GM18907 (cell line): Measurements from ENCODE around the gene DOCK2.
"Not testable (repeated sequence)": the region's sequence is repeated elsewhere in the genome, so short reads cannot be mapped to it uniquely, and the experiment has no call there.

Experiments
- ATAC-seq: cut with Tn5 transposase; IDR thresholded peaks from one replicate; pipeline ENCODE4 v1.9.1; 2021; ENCODE audit warnings: mild to moderate bottlenecking, moderate library complexity; ENCODE audit not compliant: unreplicated experiment

DOCK2 gene

DNA sequence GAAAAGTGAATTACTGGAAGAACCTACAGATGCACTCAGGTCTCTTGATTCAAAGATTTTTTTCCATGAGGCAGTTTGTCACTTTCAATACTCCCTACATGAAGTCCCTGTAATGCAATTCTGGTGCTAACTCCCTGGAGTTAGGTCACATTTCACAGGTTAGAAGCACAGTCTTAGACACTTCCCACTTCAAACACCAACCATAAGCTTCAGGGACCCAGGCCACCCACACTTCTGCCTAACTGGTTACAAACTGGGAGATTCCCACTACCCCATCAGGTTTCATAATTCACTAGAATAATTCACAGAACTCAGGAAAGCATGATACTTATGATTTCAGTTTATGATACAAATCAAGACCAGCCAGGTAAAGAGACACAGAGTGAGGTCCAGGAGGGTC, 439.7 kb downstream of the DOCK2 start:
- ATAC-seq: no peak

DNA sequence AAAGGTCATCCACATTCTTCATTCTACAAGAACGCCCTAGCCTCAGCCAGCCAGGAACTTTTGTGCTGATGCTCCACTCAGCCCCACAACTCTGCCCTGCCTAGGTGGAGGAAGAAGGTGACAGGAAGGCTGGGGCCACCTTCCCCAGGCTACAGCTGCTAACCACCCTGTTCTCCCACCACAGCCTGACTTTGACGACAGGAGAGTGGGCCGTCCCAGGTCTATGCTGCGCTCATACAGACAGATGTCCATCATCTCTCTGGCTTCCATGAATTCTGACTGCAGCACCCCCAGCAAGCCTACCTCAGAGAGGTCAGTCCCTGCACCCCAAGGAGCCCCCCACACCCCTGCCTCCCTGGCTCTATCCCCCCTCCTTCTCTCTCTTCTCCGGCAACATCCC, 440.5 kb downstream of the DOCK2 start:
- ATAC-seq: no peak

DNA sequence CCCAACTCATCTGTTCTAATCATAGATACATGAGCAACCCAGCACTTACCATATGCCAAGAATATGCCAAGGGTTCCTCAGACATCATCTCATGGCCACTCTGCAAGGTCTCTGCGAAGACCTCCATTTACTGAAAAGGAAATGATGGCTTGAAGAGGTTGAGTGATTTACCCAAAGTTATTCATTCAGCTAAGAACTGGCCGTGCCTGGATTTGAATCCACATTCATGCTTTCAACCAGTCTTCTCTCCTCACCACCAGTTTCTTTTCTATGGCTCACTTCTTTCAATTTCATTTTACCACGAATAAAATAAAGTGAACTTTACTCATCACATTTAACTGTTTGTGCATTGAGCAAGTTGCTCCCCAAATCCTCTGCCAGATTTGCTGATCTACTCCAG, 441.4 kb downstream of the DOCK2 start:
- no peak for ATAC-seq

DNA sequence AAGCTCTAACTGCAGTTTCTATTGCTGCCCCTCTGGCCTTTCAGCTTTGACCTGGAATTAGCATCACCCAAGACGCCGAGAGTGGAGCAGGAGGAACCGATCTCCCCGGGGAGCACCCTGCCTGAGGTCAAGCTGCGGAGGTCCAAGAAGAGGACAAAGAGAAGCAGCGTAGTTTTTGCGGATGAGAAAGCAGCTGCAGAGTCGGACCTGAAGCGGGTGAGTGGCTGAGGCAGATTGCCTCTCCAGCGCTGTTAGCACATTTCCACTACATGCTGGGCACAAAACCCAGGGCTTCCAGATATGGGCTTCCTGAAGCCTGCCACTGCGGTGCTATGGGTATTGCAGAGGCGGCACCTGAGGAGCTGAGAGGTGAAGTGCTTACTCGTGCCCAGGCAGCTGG, 441.9 kb downstream of the DOCK2 start:
- ATAC-seq: no peak

DNA sequence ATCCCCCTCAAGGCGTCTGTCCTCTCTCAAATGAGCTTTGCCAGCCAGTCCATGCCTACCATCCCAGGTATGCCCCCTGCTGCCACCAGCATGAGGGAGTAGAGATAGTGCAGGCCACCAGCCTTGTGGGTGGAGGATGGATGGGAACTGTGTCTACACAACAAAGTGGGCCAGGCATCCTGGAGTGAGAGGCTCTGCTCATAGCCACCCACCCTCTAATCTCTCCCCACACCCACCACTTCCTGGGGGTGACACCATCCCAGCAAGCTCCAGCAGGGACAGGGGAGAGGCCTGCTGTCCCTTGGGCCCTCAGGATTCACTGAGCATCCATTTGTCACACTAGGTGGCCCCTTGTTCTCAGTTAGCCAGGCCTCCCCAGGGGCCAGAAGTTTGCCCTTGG, 443.1 kb downstream of the DOCK2 start:
- no peak for ATAC-seq

DNA sequence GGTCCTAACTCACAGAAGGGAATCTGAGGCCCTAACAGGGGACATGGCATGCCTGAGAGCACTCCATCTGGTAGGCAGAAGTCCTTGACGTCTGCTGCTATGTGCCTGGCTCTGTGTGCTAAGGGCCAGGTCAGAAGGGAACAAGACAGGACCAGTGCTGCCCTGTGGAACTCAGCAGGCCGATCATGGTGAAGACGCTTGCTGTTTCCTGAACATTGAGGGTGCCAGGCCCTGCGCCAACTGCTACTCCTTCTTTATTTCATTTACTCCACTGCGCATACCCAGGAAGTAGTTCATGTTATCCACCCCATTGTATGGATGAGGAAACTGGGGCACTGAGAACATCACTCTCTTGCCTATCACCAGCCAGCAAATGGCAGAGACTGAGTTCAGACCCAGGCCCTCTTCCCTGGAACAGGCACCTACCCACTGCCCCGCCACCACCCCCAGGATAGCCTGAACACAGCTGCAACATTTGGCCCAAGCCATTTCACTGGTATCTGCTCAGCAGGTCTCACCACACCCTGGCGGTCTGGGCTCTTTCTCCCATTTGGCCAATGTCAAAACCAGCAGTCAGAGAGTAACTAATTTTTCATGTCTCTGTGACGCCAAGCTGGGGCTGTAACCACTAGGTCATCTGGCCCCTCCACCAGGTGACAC, 443.8 kb downstream of the DOCK2 start:
- ATAC-seq: no peak

DNA sequence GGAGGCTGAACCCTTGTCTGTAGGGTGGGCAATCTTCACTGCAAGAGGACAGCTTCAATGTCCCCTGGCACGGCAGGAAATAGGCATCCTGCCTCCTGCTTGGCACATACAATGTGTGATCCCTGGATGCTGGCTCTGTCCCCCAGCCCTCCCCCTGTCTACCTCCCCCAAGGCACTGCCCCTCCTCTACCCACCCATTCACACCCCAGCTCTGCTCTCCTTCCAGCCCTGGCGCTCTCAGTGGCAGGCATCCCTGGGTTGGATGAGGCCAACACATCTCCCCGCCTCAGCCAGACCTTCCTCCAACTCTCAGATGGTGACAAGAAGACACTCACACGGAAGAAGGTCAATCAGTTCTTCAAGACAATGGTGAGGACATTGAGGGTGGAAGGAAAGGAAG, 444.5 kb downstream of the DOCK2 start:
- ATAC-seq: no peak

DNA sequence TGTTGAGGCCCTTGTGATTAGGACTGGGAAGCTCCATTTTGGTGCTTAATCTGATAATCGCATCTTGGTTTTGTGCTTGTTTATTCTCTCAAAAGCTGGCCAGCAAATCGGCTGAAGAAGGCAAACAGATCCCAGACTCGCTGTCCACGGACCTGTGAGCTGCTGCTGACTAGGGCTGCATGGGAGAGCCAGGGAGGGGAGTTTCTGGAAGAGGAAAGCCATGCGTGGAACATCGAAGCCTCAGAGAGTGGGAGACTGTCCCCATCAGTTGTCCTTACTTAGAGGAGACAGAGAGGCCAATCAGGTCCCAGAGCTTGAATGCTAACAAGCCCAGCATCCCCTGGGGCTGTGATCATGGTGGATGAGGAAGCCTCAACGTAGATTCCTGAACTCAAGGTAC, 445.6 kb downstream of the DOCK2 start:
- ATAC-seq: no peak

DNA sequence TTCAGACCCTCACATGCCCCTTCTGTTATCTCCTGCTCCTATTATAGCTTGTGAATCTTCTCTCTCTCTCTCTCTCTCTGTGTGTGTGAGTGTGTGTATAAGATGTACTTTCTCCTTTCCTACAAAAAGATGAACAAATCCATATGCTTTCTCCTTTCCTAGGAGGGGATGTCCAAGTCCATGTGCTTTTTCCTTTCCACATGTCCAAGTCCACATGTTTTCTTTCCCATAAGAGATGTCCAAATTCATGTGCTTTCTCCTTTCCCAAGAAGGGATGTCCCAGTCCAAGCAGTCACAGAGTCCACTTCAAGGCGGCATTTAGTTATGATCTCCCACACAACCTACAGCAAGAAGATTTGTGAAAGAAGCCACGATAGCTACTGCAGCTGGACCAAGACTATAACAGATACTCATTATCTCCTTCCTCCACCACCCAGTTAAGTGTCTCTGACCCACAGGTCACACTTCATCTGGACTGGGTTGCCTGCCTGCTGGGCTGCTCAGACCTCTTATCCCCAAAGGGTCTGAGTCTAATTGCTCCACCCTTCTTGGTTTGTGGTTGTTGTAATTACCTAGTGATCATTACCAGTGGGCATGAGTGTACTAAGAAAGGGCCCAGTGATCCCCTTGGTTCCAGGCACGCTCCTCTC, 450.2 kb downstream of the DOCK2 start:
- ATAC-seq: no peak

DNA sequence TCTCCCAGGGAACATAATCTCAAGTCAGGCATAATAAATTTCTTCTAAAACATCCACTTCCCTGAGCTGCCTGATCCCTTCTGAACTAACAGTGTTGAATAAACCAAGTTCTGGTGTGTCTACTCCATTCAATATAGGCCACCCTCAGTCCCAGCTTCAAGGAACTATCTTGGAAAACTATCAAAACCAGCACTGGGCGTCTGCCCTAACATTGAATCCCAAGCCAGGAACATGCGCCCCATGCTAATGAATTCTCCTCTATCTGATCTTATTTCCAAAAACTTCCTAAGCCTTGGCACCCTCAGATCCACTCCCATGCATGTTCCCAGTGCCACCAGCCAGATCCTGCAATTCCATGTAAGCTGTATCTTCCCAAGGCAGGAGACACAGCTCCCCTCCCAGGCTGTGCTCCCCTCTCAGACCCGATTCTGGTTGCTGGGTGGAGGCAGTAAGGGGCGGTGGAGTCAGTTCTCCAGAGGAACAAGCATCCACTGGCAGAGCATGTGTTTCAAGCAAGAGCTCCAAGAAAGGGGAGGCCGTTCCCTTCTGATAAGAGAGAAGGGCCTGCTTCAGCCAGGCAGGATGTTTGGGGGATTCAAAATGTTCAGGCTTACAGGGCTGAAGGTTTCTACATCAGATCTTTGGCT, 455.5 kb downstream of the DOCK2 start:
- ATAC-seq: no peak

DNA sequence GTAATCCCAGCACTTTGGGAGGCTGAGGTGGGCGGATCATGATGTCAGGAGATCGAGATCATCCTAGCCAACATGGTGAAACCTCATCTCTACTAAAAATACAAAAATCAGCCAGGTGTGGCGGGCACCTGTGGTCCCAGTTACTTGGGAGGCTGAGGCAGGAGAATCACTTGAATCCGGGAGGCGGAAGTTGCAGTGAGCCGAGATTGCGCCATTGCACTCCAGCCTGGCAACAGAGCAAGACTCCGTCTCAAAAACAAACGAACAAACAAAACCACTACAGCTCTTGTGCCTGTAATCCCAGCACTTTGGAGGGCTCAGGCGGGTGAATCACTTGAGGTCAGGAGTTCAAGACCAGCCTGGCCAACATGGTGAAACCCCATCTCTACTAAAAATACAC, 457.3 kb downstream of the DOCK2 start:
- not testable (repeated sequence) for ATAC-seq

DNA sequence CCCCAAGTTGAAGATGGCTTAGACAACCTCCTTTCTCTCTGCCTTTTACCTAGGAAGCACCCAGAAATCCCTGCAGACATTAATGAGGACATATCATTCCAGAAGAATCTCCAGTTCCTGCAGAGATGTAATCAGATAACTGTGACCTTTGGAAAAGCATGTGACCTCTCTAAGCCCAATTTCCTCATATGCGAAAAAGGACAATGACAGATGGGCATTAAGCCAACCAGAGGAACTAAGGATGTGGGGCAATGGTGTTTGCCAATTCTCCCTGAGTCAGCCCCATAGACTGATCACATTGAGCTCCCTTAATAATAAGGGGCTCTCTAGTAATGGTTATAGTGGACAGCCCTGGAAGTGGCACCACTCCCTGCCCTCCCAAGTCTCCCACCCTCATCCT, 458.6 kb downstream of the DOCK2 start:
- ATAC-seq: no peak

DNA sequence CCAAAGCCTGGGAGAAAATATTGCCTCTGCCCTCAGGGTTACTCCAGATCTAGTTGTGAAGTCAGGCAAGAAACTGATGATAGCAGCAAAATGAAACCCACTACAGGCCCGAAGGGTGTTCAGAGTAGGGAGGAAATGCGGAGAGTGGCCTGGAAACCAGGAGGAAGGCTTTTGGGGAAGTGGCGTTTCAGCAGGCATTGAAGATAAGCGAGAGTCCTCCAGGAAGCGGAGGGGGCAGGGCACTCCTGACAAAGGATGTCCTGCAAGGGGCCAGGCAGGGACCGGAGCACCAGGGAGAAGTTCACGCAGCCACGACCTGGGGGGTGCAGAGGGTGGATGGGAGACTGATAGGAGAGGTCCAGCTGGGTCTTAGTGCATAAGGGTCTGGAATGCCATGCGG, 460.9 kb downstream of the DOCK2 start:
- ATAC-seq: no peak

DNA sequence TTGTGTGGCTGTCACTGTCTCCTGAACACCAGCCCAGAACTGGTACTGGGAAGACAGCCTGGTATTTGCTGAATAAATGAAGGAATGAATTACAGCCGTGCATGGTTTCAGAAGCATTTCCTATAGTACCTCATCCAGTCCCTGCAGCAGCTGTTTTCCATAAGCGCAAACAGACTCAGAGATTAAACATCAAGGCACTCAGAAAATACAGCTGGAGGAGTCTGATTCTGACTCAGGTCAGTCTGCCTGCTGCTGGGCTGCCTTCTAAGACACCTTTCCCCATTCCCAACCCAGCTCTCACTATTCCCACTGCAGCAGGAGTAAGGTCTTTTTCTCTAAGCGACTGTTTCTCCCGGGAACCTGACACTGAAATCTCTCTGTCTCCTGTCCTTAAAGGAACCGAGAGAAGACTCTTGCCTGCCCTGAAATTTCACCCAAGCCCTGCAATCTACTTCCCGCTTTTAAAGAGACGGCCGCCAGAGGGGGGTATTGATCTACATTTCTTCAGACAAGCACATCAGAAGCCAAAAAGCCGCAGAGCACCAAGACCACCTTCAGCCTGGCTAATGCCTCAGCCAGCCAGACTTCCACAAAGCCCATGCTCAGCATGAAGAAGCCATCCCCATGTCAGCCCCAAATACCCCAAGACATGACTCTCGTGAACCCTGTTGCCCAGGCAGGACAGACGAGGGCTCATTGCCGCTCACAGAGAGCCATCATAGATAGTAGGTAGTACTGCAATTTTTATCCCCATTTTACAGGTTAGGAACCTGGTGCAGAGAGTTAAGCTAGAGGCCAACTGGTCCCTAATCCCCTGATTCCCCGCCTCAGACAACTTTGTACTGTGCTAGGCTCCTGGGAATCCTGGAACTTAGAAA, 463.2 kb downstream of the DOCK2 start:
- ATAC-seq: peak; percentile 68

DNA sequence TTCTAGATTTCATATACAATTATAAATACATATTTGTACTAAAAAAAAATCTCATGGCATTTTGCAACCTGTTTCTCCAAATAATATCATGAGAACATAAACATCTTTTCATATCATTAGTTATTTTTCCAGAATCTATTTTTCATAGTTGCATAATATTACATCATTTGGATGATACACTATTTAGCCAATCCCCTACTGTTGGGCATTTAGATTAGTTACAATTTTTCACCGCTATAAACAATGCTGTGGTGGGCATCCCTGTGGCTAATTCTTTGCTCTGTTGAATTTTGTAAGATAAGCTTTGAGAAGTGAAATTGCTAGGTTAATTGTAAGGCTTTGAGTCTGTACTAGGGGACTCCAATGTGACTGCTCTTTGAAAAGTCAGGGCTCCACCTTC, 466.4 kb downstream of the DOCK2 start:
- no peak for ATAC-seq

DNA sequence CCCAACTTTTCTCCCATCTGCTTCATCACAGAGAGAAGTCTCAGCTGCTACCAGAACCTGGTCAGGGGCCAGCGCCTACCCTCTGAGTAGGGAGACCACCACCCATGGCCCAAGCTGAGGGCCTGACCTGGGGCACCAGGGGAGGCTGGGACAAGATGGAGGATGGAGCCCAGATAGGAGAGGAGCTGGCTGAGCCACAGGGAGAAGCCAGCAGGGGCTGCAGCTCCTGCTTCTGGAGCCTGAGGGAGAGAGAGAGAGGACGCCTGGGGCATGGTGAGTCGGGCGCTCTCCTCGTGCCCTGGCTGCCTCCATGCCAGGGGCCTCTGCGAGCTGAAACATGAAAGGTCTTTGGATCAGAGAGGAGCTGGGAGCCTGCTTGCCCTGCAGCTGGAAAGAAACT, 467.2 kb downstream of the DOCK2 start:
- ATAC-seq: no peak

DNA sequence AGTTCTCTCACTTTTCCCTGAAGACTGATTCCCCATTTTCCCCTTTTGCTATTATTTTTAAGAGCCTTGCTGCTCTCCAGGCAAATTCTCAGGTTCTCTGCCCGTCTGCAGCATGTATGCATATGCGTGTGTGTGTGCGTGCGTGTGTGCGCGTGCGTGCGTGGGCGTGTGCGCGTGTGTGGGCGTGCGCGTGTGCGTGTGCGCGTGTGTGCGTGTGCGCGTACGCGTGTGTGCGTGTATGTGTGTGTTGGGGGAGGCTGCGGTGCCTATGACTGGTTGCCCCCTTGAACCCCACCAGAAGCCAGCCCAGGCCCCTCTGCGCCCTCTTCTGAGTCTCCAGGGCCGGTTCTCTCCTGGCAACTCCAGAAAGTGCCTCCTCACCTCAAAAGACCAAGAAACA, 467.6 kb downstream of the DOCK2 start:
- ATAC-seq: no peak

DNA sequence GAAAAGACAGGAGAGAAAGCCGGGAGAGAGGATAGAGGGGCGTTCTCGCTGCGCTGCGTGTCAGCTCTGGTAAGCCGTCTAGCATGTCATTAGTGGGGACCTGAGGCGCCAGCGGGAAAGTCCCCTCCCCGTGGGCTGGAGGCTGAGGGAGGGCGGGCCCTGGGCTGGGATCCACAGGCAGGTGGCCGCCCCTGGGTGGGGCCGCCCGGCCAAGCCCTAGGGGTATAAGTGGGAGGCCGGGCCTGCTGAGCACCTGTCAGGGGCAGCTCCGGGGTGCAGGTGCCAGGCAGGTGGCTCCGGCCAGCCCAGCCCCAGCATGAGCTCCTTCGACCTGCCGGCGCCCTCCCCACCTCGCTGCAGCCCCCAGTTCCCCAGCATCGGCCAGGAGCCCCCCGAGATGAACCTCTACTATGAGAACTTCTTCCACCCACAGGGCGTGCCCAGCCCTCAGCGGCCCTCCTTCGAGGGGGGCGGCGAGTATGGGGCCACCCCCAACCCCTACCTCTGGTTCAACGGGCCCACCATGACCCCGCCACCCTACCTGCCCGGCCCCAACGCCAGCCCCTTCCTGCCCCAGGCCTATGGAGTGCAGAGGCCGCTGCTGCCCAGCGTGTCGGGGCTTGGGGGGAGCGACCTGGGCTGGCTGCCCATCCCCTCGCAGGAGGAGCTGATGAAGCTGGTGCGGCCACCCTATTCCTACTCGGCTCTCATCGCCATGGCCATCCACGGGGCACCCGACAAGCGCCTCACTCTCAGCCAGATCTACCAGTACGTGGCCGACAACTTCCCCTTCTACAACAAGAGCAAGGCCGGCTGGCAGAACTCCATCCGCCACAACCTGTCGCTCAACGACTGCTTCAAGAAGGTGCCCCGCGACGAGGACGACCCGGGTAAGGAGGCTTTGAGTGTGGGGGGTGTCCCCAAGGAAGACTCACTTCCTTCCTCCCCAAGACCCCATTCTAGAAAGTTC, 468.9 kb downstream of the DOCK2 start, which contains the start of gene FOXI1:
FOXI1 (plus strand) TSS at position 256 of the 970 bp plus-strand sequence; CDS start at position 317, 61 bp downstream.
- ATAC-seq: no peak

DNA sequence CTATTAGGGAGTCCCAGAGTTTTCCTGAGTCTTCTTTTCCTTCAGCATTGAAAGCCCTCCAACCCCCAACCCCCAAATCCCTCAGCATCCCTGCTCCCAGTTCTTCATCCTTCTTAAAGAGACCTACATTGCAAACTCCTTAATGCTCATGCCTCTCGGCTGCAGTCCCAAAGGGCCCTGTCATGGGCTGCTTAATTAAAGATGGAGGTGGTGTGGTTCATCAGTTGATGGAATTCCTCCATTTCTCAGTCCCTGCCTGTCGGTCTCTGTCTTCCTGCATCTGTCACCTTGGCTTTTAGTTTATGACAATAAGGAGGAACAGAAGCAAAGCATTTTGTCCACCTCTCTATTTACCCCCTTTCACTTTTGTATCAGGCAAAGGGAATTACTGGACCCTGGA, 470.6 kb downstream of the DOCK2 start:
- no peak for ATAC-seq

DNA sequence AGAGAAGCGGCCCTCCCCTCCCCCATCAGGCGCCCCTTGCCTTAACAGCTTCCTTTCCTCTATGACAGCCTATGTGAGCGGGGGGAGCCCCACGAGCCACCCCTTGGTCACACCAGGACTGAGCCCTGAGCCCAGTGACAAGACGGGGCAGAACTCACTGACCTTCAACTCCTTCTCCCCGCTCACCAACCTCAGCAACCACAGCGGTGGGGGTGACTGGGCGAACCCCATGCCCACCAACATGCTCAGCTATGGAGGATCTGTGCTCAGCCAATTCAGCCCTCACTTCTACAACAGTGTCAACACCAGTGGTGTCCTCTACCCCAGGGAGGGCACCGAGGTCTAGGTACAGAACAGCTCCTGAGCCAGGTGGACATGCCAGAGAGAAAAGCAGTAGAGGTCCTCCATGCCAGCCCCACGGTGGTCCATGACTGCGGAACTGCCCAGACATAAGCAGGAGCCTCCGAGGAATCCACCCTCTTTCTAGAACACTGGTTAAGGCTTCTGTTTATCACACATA, 471.3 kb downstream of the DOCK2 start:
- no peak for ATAC-seq
